HL-60 (cell line): ENCODE measurements around the gene AHSG.

Experiments
- GABPA ChIP-seq: IDR thresholded peaks from 2 replicates; pipeline ENCODE4 v1.6.1; 2012; ENCODE audit warnings: low read depth
- POLR2AphosphoS5 ChIP-seq: IDR thresholded peaks from 2 replicates; pipeline ENCODE4 v1.6.1; 2012; ENCODE audit warnings: low read depth
- TF ChIP-seq, protein P1 (sequence below): IDR thresholded peaks from one replicate; pipeline ENCODE4 v1.5.1; 2011; ENCODE audit warnings: low read length, control low read depth, inconsistent platforms; ENCODE audit not compliant: insufficient read depth
- TF ChIP-seq, protein P2 (sequence below): IDR thresholded peaks from 2 replicates; pipeline ENCODE4 v1.6.1; 2012; ENCODE audit warnings: low read depth; ENCODE audit not compliant: insufficient replicate concordance

GRCh38 chr3:186594591-186595113, 18.2 kb upstream of the AHSG start:
- TF ChIP-seq, protein P1, sequence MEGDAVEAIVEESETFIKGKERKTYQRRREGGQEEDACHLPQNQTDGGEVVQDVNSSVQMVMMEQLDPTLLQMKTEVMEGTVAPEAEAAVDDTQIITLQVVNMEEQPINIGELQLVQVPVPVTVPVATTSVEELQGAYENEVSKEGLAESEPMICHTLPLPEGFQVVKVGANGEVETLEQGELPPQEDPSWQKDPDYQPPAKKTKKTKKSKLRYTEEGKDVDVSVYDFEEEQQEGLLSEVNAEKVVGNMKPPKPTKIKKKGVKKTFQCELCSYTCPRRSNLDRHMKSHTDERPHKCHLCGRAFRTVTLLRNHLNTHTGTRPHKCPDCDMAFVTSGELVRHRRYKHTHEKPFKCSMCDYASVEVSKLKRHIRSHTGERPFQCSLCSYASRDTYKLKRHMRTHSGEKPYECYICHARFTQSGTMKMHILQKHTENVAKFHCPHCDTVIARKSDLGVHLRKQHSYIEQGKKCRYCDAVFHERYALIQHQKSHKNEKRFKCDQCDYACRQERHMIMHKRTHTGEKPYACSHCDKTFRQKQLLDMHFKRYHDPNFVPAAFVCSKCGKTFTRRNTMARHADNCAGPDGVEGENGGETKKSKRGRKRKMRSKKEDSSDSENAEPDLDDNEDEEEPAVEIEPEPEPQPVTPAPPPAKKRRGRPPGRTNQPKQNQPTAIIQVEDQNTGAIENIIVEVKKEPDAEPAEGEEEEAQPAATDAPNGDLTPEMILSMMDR, result no peak
- TF ChIP-seq POLR2AphosphoS5 (no peak), GABPA (no peak)
- TF ChIP-seq, protein P2, sequence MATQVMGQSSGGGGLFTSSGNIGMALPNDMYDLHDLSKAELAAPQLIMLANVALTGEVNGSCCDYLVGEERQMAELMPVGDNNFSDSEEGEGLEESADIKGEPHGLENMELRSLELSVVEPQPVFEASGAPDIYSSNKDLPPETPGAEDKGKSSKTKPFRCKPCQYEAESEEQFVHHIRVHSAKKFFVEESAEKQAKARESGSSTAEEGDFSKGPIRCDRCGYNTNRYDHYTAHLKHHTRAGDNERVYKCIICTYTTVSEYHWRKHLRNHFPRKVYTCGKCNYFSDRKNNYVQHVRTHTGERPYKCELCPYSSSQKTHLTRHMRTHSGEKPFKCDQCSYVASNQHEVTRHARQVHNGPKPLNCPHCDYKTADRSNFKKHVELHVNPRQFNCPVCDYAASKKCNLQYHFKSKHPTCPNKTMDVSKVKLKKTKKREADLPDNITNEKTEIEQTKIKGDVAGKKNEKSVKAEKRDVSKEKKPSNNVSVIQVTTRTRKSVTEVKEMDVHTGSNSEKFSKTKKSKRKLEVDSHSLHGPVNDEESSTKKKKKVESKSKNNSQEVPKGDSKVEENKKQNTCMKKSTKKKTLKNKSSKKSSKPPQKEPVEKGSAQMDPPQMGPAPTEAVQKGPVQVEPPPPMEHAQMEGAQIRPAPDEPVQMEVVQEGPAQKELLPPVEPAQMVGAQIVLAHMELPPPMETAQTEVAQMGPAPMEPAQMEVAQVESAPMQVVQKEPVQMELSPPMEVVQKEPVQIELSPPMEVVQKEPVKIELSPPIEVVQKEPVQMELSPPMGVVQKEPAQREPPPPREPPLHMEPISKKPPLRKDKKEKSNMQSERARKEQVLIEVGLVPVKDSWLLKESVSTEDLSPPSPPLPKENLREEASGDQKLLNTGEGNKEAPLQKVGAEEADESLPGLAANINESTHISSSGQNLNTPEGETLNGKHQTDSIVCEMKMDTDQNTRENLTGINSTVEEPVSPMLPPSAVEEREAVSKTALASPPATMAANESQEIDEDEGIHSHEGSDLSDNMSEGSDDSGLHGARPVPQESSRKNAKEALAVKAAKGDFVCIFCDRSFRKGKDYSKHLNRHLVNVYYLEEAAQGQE, result no peak
